H1 (cell line): ENCODE results near the gene HMCN1. TPM values are rescaled to one million over a fixed set of nuclear protein-coding genes. Genes with fewer than 3 reads are reported as not detected.

Experiments used
- CTCF ChIA-PET: fragments of 300-600 bp; sonication (Branson Sonifier 250); formaldehyde crosslinking; loops from one replicate; lab custom pipeline; 2021; ENCODE audit not compliant: partially characterized antibody; lab: Charles Lee
- POLR2A ChIA-PET: fragments of 300-600 bp; sonication (Branson Sonifier 250); formaldehyde crosslinking; loops from one replicate; lab custom pipeline; 2021; ENCODE audit warnings: inconsistent platforms; ENCODE audit not compliant: partially characterized antibody; lab: Charles Lee
- DNase-seq, 2 experiments: peaks; one replicate each; pipeline versions ENCODE4 v3.0.0 to v3.0.0-alpha.2; 2010 to 2022; ENCODE audit warnings: low spot score in 2 of 2, low read depth in 1 of 2, mixed read lengths in 1 of 2
- FAIRE-seq: peaks from 2 replicates; lab custom pipeline; 2011; peaks lifted over from hg19 to GRCh38; lab: Jason Lieb, UNC
- H2AFZ ChIP-seq: 2 replicates; pipeline ENCODE4 v1.8.1; 2012; ENCODE audit warnings: low read length, inconsistent platforms
- H2AK5ac ChIP-seq: 2 replicates; pipeline ENCODE4 v1.6.1; 2013; ENCODE audit warnings: low read depth, low read length
- H2BK120ac ChIP-seq: replicated peaks from 2 replicates; pipeline ENCODE3; 2013; ENCODE audit warnings: low read depth, low read length, inconsistent platforms
- H2BK12ac ChIP-seq: 2 replicates; pipeline ENCODE4 v1.6.1; 2013; ENCODE audit warnings: low read depth, low read length
- H2BK15ac ChIP-seq: 2 replicates; pipeline ENCODE4 v1.6.1; 2013; ENCODE audit warnings: low read length
- H2BK20ac ChIP-seq: 2 replicates; pipeline ENCODE4 v1.6.1; 2013; ENCODE audit warnings: low read length
- H2BK5ac ChIP-seq: 2 replicates; pipeline ENCODE4 v1.6.1; 2013; ENCODE audit warnings: low read depth, low read length
- H3K14ac ChIP-seq: 2 replicates; pipeline ENCODE4 v1.6.1; 2013; ENCODE audit warnings: inconsistent platforms; ENCODE audit not compliant: insufficient read length
- H3K18ac ChIP-seq: 2 replicates; pipeline ENCODE4 v1.6.1; 2013; ENCODE audit warnings: low read length; ENCODE audit errors: extremely low read depth
- H3K23ac ChIP-seq: 2 replicates; pipeline ENCODE4 v1.6.1; 2013; ENCODE audit warnings: inconsistent platforms; ENCODE audit not compliant: insufficient read length
- H3K23me2 ChIP-seq: 2 replicates; pipeline ENCODE4 v1.6.1; 2013; ENCODE audit warnings: low read depth, low read length
- H3K27ac ChIP-seq: 2 replicates; pipeline ENCODE4 v1.6.1; 2011; ENCODE audit warnings: low read depth, low read length, inconsistent platforms
- H3K27me3 ChIP-seq, 4 experiments: replicated peaks in 1 of 4; 1 replicate in 1 of 4; 2 replicates in 3 of 4; pipeline versions ENCODE4 v1.6.1 to v1.8.1; 2011 to 2013; ENCODE audit warnings: low read length in 3 of 4, mild to moderate bottlenecking in 3 of 4, inconsistent platforms in 2 of 4, mixed read lengths in 2 of 4, moderate library complexity in 1 of 4; ENCODE audit not compliant: control insufficient read depth in 3 of 4, insufficient read depth in 3 of 4; ENCODE audit errors: extremely low read depth in 1 of 4
- H3K36me3 ChIP-seq, 4 experiments: 2 replicates each; pipeline versions ENCODE4 v1.6.1 to v1.8.1; 2011 to 2013; ENCODE audit warnings: mild to moderate bottlenecking in 4 of 4, low read length in 3 of 4, moderate library complexity in 2 of 4, control low read depth in 1 of 4, inconsistent platforms in 1 of 4; ENCODE audit not compliant: insufficient read depth in 4 of 4, control insufficient read depth in 2 of 4
- H3K4ac ChIP-seq: replicated peaks from 2 replicates; pipeline ENCODE3; 2013; ENCODE audit warnings: low read length, low read depth, mixed read lengths, inconsistent platforms; ENCODE audit not compliant: insufficient read length
- H3K4me1 ChIP-seq, 4 experiments: replicated peaks in 1 of 4; 1 replicate in 1 of 4; 2 replicates in 3 of 4; pipeline versions ENCODE4 v1.6.1 to v1.8.1; 2011 to 2013; ENCODE audit warnings: low read length in 3 of 4, inconsistent platforms in 2 of 4, mixed read lengths in 1 of 4; ENCODE audit not compliant: insufficient read depth in 4 of 4, control insufficient read depth in 3 of 4
- H3K4me2 ChIP-seq, 2 experiments: 2 replicates each; pipeline versions ENCODE4 v1.6.1 to v1.8.1; 2011 to 2013; ENCODE audit warnings: low read depth in 2 of 2, low read length in 2 of 2, control low read depth in 1 of 2, inconsistent platforms in 1 of 2, mild to moderate bottlenecking in 1 of 2; ENCODE audit not compliant: insufficient read depth in 1 of 2
- H3K4me3 ChIP-seq, 4 experiments: fragments of 200-600, 300-600 bp in 1 of 4; sonication (generic), shearing (Covaris generic), sonication (Bioruptor Twin) in 1 of 4; 2 replicates each; pipeline versions ENCODE4 v1.5.1 to v1.8.1; 2011 to 2016; ENCODE audit warnings: low read length in 4 of 4, low read depth in 3 of 4, control low read depth in 2 of 4, inconsistent platforms in 2 of 4, mild to moderate bottlenecking in 2 of 4, mixed read lengths in 1 of 4, moderate library complexity in 1 of 4; ENCODE audit not compliant: insufficient read depth in 2 of 4; ENCODE audit errors: extremely low read depth in 1 of 4
- H3K56ac ChIP-seq: replicated peaks from 2 replicates; pipeline ENCODE3; 2013; ENCODE audit warnings: low read depth, mild to moderate bottlenecking, mixed read lengths, low read length, inconsistent platforms; ENCODE audit not compliant: insufficient read length
- H3K79me1 ChIP-seq: 2 replicates; pipeline ENCODE4 v1.6.1; 2013; ENCODE audit warnings: low read depth, low read length, control low read depth
- H3K79me2 ChIP-seq, 2 experiments: 2 replicates each; pipeline versions ENCODE4 v1.6.1 to v1.8.1; 2012 to 2013; ENCODE audit warnings: low read length in 2 of 2, mild to moderate bottlenecking in 2 of 2, inconsistent platforms in 1 of 2; ENCODE audit not compliant: insufficient read depth in 2 of 2, control insufficient read depth in 1 of 2
- H3K9ac ChIP-seq, 4 experiments: replicated peaks in 1 of 4; 1 replicate in 1 of 4; 2 replicates in 3 of 4; pipeline versions ENCODE4 v1.6.1 to v1.8.1; 2011 to 2013; ENCODE audit warnings: low read depth in 3 of 4, low read length in 3 of 4, control low read depth in 2 of 4, mild to moderate bottlenecking in 2 of 4, moderate library complexity in 2 of 4, inconsistent platforms in 1 of 4; ENCODE audit errors: extremely low read depth in 1 of 4
- H3K9me3 ChIP-seq, 2 experiments: 2 replicates each; pipeline versions ENCODE4 v1.6.1 to v1.8.1; 2012 to 2013; ENCODE audit warnings: mild to moderate bottlenecking in 2 of 2, moderate library complexity in 2 of 2, control low read depth in 1 of 2, inconsistent platforms in 1 of 2, low read depth in 1 of 2, low read length in 1 of 2, mixed read lengths in 1 of 2; ENCODE audit not compliant: insufficient read depth in 2 of 2
- H4K20me1 ChIP-seq, 2 experiments: replicated peaks in 1 of 2; 2 replicates each; pipeline versions ENCODE3 to v1.8.1; 2011 to 2013; ENCODE audit warnings: inconsistent platforms in 2 of 2, low read length in 2 of 2, mild to moderate bottlenecking in 1 of 2; ENCODE audit not compliant: insufficient read depth in 2 of 2, control insufficient read depth in 1 of 2
- H4K5ac ChIP-seq: 2 replicates; pipeline ENCODE4 v1.6.1; 2013; ENCODE audit warnings: low read length, low read depth, mixed read lengths, inconsistent platforms; ENCODE audit not compliant: insufficient read length
- H4K8ac ChIP-seq: 2 replicates; pipeline ENCODE4 v1.8.0; 2013; ENCODE audit warnings: mild to moderate bottlenecking, moderate library complexity, low read length, inconsistent platforms; ENCODE audit not compliant: insufficient read depth; ENCODE audit errors: extremely low read depth
- H4K91ac ChIP-seq: replicated peaks from 2 replicates; pipeline ENCODE3; 2013; ENCODE audit warnings: low read length, mixed read lengths, inconsistent platforms; ENCODE audit not compliant: insufficient read length
- ASH2L ChIP-seq: fragments of 200-600, 300-600 bp; sonication (generic); IDR thresholded peaks from one replicate; pipeline ENCODE4 v1.7.1; 2017; ENCODE audit warnings: low read length
- CHD1 ChIP-seq: IDR thresholded peaks from 2 replicates; pipeline ENCODE4 v1.6.1; 2012; ENCODE audit warnings: low read depth, low read length, improper control_type of control experiment
- CHD2 ChIP-seq: IDR thresholded peaks from 2 replicates; pipeline ENCODE4 v1.6.1; 2012; ENCODE audit warnings: low read length, improper control_type of control experiment
- GABPA ChIP-seq: IDR thresholded peaks from 2 replicates; pipeline ENCODE4 v1.6.1; 2011; ENCODE audit warnings: mild to moderate bottlenecking, low read length, moderate library complexity, borderline replicate concordance; ENCODE audit not compliant: insufficient read depth
- JUN ChIP-seq: IDR thresholded peaks from 2 replicates; pipeline ENCODE4 v1.6.1; 2011; ENCODE audit warnings: low read depth, mild to moderate bottlenecking, improper control_type of control experiment, low read length
- PHF8 ChIP-seq: fragments of 200-600 bp; sonication (generic); conservative IDR thresholded peaks from 2 replicates; pipeline ENCODE4 v1.7.1; 2012; ENCODE audit warnings: low read depth, mild to moderate bottlenecking, inconsistent platforms, low read length, moderate library complexity
- TAF1 ChIP-seq: IDR thresholded peaks from 2 replicates; pipeline ENCODE4 v1.6.1; 2011; ENCODE audit warnings: mild to moderate bottlenecking, low read depth, low read length
- TEAD4 ChIP-seq: IDR thresholded peaks from 2 replicates; pipeline ENCODE4 v1.6.1; 2012; ENCODE audit warnings: low read depth, low read length, inconsistent platforms, mixed read lengths
- WGBS, 2 experiments: shearing (Covaris generic) in 1 of 2; methylation state at CpG; one replicate each; pipeline versions ENCODE4 v1.1.6 to v1.1.7; 2013 to 2015; ENCODE audit warnings: low lambda C conversion rate in 2 of 2, mixed read lengths in 2 of 2, inconsistent platforms in 1 of 2, low coverage in 1 of 2, missing lambda C conversion rate in 1 of 2; ENCODE audit not compliant: insufficient replicate concordance in 2 of 2, insufficient coverage in 1 of 2, insufficient read length in 1 of 2; ENCODE audit errors: extremely low coverage in 1 of 2, missing lambda C conversion rate in 1 of 2; 5-methylcytosine and 5-hydroxymethylcytosine counted together
- polyA plus RNA-seq, 7 experiments: library from polyadenylated mRNA; depleted of rRNA in 3 of 7; stranded (reverse) in 5 of 7; unstranded in 2 of 7; fragments of >200 nt in 5 of 7; fragments of 200-250 nt in 2 of 7; gene quantifications; 1 replicate in 5 of 7; 2 replicates in 1 of 7; 4 replicates in 1 of 7; pipeline versions ENCODE4 v1.2.1 to v1.2.3, GENCODE V29; 2011 to 2013; ENCODE audit warnings: missing spikeins in 2 of 7, mixed read lengths in 2 of 7
- total RNA-seq: library from RNA; stranded (reverse); fragmentation: NEBNext Ultra II Directional; extraction: Animal tissue kit (Norgen Biotek cat#: 25700); gene quantifications from 2 replicates; pipeline ENCODE4 v1.2.1, GENCODE V29; 2021

The HMCN1 gene
- total and polyA plus RNA-seq, 2 of the 8 experiments (the other 6 are each of a cell fraction or from before 2014, with no cell fraction given): 13.8 to 14.6 TPM

GRCh38 chr1:186152227-186152619 is 418.0 kb downstream of the HMCN1 start:
- Histone ChIP-seq H3K4me1 (no peaks in the 10 kb centered on the region), H3K27ac (no peak overlapping the region), H2AK5ac (no peak overlapping the region), H4K20me1 (no peaks in the 10 kb centered on the region), H2BK12ac (no peak overlapping the region), H2AFZ (no peak overlapping the region), H3K4ac (no peak overlapping the region), H3K9ac (no peak overlapping the region), H3K79me1 (no peaks in the 10 kb centered on the region), H3K23ac (no peak overlapping the region), H2BK15ac (no peak overlapping the region), H3K9me3 (no peaks in the 10 kb centered on the region), H4K91ac (no peak overlapping the region), H3K36me3 (no peaks in the 10 kb centered on the region), H3K27me3 (no peaks in the 10 kb centered on the region), H3K56ac (no peak overlapping the region), H2BK5ac (no peak overlapping the region), H4K5ac (no peak overlapping the region), H2BK20ac (no peak overlapping the region), H3K18ac (no peak overlapping the region), H3K23me2 (no peaks in the 10 kb centered on the region), H3K79me2 (no peaks in the 10 kb centered on the region), H4K8ac (no peak overlapping the region), H3K14ac (no peak overlapping the region), H2BK120ac (no peak overlapping the region), H3K4me3 (no peak overlapping the region), H3K4me2 (no peak overlapping the region)
- WGBS, 2 experiments: 91% methylated on average over 3 of the region's 3 CpGs; no CpG with 5 or more reads in 1 of the 2 experiments
- CTCF ChIA-PET: interaction anchor here (1.0 to 1.2 kb wide), 2 partner anchors 57 to 339 kb away, joined by 3 read pairs; no protein-coding TSS in a partner anchor
- no peak for FAIRE-seq
- POLR2A ChIA-PET: no interaction called here
- no peak for DNase-seq
- TF ChIP-seq JUN (no peak), CHD1 (no peak), ASH2L (no peak), CHD2 (no peak), PHF8 (no peak), GABPA (no peak), TAF1 (no peak), TEAD4 (no peak)
